ENCODE data around the gene EIF4ENIF1.
"Not testable (repeated sequence)": the region's sequence is repeated elsewhere in the genome, so short reads cannot be mapped to it uniquely, and the experiment has no call there.

The EIF4ENIF1 gene

DNA sequence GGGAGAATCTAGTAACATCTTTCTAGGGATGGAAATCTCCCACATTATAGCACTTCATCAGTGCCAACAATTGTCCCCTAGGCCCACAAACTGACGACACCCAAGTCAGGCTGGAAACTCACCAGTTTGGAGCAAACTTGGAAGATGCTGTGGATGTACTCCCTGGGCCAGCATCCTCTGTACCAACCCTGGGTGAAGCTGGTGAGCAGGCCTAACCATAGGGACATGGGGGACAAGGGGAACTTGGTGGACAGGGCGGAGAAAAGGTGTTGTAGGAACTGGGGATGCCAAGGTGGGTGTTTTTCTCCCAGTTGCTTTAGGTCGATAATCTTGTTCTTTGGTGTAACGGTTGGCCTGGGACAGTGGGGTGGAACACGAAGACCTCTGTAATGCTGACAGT is 48.0 kb downstream of the EIF4ENIF1 start:
- DNase-seq (ENCODE audit: low spot score), result no peak

DNA sequence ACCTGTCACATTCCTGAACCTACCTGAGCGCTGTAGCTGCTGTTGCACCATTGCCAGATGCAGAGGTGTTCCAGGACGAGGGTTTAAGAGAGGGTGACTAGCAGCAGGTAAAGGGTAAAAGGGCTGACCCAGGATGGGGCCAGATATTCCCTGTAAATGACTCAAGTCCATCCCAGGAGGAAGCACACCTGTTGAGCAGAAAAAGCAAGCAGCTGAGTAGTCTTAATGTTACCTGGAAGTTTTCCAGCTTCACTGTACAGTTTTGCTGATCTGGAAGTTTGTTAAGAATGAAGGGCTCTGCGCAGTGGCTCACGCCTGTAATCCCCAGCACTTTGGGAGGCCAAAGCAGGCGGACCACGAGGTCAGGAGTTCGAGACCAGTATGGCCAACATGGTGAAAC is 49.0 kb downstream of the EIF4ENIF1 start:
- no peak for DNase-seq (ENCODE audit: low spot score)

DNA sequence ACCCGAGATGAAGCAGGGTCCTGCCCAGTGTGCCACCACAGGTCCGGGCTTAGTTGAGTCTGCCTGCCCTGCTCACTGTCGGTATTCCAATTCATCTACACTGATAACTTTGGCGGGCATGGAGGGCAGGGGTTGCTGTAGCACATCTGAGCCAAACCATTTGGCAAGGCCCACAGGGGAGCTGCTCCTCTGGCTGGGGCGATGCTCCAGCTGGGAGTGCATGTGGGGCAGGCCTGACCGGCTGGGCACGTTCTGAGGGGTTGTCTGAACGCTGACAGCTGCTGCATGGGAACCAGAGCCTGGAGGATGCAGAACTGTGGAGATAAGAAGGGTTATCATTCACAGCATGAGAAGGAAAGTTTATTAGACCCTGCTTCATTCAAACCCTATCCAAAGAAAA is 49.8 kb downstream of the EIF4ENIF1 start:
- DNase-seq (ENCODE audit: low spot score), result no peak

DNA sequence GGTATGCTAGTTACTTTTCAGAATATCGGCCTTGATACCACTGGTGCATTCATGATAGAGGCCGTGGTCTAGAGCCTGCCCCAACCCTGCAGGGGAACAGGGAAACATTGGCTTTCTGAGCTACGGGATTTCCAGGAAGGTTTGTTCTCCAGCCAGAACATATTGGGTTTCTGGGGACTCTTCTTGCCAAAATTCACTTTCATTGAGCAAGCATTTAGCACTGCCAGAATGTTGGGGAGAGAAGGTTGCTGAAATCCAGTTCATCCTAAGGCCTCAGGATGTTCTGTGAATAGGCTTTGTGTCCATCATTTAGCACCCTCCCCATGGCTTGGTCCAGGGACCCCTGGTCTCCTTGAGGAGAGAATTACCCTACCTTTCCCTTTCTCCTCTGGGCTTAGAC is 53.5 kb downstream of the EIF4ENIF1 start:
- no peak for DNase-seq (ENCODE audit: low spot score)

DNA sequence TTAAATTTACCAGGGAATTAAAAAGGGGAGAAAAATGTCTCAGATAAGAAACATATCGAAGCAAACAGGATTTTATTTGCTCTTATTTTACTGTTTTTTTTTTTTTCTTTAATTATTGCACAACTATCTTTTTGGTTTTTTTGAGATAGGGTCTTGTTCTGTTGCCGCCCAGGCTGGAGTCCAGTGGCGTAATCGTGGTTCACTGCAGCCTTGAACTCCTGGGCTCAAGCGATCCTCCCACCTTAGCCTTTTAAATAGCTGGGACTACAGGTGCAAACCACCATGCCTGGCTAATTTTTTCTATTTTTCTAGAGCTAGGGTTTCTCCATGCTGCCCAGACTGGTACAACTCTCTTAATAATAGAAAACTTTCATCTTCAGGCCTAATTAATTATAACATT is 57.7 kb downstream of the EIF4ENIF1 start:
- no peak for DNase-seq (ENCODE audit: low spot score)

DNA sequence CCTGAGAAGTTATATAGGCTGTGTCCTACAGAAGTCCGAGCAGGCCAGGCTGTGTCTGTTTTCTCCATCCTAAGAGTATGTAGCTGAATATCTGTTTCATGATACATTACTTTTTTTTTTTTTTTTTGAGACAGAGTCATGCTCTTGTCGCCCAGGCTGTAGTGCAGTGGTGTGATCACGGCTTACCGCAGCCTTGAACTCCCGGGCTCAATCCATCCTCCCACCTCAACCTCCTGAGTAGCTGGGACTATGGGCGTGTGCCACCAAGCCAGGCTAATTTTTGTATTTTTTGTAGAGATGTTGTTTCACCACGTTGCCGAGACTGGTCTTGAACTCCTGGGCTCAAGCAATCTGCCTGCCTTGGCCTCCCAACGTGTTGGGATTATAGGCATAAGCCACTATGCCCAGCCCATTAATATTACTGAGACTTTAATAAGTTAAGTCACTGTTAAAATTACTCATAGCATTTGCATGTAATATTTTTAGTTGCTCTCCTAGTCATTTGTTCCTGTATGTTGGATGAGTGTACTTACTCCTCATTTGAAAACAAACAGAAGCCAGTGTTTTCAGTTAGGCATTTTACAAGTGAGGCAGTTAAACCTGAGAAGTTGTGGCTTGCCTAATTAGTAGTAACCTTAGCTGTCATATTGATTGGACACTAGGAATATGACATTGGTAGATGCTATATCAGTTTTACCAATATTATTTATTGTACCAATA is 64.2 kb downstream of the EIF4ENIF1 start:
- no peak for DNase-seq (ENCODE audit: low spot score)

DNA sequence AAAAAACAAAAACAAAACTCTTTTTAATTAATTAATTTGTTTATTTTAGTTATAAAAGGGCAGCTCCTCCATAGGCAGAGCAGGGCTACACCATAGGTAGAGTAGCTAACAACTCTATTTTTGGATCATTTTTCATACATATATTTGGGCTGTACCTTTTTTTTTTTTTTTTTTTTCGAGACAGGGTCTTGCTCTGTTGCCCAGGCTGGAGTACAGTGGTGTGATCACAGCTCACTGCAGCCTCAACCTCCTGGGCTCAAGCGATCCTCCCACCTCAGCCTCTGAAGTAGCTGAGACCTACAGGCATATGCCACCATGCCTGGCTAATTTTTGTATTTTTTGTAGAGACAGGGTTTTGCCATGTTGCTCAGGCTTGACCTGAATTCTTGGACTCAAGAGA is 87.3 kb downstream of the EIF4ENIF1 start:
- not testable (repeated sequence) for DNase-seq (ENCODE audit: low spot score)

DNA sequence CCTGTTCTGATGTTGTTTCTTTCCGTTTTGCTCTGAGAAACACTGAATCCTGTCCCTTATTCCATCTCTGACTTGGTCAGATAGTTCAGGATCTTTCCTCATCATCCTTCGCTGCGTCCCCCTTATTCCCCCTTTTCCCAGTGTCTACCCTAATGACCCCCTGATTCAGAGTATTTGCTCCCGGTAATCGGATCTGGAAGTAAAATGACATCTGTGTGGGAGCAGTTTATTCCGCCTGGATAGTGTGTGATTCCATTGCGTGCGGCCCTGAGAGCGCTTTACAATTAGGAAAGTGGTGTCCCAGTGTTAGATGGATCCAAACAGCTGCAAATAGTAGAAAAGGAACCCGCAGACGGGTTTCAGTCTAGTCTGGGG is 89.6 kb downstream of the EIF4ENIF1 start:
- DNase-seq (ENCODE audit: low spot score), result no peak

DNA sequence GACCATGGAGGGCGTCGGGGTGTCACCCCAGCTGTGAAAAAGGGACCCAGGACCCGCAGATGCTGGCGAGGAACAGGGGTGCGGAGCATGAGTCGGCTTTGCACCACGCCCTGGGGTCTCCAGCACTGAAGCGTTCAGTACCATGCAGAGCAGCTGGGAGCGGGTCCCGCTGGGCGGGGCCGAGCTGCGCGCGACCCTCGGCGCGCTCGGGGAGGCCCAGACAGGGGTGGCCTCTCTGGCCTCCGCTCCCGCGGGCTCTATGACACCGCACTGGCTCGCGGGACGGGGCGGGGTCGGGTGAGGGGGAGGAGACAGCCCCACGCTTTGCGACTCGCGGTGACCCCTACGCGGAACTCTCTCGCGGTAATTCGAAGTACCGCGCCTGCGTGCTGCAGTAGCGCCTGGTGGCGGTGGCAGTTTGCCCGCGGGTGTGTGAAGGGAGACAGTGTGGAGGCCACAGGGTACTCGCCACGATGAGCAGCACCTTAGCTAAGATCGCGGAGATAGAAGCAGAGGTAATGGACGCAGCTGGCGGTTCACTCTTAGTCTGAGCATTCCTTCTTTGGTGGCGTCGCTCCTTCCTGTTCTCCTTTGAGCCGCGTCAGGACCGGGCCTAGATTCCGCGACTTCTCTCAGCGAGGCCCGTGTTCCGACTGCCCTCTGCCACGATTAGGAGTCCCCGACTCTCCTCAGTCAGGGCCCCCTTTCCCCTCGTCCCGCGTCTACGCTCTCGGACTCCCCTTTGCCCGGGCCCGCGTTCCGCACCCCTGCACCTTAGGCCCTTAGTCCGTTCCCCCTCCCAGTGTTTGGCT is 90.2 kb downstream of the EIF4ENIF1 start, which contains the start of gene DRG1:
Gene DRG1 (plus strand): TSS at position 394 of the 812 bp plus-strand sequence. CDS start 80 bp downstream, at position 474.
- peak; percentile 98 for DNase-seq (ENCODE audit: low spot score)

DNA sequence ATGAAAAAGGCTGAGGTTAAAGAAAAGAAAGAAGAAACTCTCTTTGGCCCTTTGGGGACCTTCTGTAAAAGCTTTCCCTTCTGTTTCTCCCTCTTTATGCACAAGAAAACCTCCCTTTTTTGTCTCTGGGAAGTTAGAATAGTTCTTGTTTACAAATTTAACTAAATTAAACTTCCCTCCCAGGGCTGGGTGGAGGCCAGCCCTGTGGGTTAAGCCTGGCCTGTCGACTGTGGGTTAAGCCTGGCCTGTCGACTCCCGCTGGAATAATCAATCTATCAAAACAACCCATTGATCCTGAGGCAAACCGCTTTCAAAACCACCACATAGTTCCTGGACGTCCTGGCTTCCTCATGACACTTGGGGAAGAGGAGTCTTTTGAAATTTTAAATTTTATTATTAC is 91.4 kb downstream of the EIF4ENIF1 start:
- DNase-seq (ENCODE audit: low spot score), result no peak

DNA sequence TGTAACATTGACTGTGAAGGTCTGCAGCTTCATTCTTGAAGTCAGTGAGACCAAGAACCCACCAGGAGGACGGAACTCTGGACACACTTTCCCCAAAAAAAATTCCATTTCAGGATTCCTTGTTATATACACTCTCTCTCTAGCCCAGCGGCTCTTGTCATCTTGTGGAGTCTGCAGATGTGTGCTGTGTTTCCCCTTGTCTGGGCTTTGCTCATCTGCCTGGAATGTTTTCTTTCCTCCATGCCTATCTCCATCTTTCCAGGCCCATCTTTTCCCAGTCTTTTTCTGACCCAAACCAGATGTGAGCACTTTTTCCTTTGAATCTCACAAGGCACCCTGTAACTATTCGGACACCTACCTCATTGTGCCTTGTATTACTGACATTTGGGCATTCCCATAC is 95.3 kb downstream of the EIF4ENIF1 start:
- DNase-seq (ENCODE audit: low spot score), result no peak

DNA sequence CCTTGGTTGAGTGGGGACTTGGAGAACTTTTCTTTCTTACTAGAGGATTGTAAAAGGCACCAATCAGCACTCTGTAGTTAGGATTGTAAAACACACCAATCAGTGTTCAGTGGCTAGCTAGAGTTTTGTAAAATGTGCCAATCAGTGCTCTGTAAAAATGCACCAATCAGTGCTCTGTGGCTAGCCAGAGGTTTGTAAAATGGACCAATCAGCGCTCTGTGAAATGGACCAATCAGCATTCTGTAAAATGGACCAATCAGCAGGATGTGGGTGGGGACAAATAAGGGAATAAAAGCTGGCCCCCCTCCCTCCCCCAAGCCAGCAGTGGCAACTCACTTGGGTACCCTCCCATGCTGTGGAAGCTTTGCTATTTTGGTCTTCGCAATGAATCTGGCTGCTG is 95.7 kb downstream of the EIF4ENIF1 start:
- no peak for DNase-seq (ENCODE audit: low spot score)

All from activated CD4-positive, alpha-beta T cell treated with anti-CD3 and anti-CD28 coated beads, Interleukin-2, Interleukin-4, amounts not matched to agents 100 ng/mL and 50 ng/mL, durations not matched to agents 16 hours and 8 hours (primary cell).